Activated T-cell treated with anti-CD3 and anti-CD28 coated beads for 4 hours (primary cell): ENCODE results near the gene ADAMTS12.
"Not testable (repeated sequence)": the region's sequence is repeated elsewhere in the genome, so short reads cannot be mapped to it uniquely, and the experiment has no call there.

Experiments used
- DNase-seq: peaks from one replicate; pipeline ENCODE4 v3.0.0-alpha.2; 2020

ADAMTS12 gene, protein sequence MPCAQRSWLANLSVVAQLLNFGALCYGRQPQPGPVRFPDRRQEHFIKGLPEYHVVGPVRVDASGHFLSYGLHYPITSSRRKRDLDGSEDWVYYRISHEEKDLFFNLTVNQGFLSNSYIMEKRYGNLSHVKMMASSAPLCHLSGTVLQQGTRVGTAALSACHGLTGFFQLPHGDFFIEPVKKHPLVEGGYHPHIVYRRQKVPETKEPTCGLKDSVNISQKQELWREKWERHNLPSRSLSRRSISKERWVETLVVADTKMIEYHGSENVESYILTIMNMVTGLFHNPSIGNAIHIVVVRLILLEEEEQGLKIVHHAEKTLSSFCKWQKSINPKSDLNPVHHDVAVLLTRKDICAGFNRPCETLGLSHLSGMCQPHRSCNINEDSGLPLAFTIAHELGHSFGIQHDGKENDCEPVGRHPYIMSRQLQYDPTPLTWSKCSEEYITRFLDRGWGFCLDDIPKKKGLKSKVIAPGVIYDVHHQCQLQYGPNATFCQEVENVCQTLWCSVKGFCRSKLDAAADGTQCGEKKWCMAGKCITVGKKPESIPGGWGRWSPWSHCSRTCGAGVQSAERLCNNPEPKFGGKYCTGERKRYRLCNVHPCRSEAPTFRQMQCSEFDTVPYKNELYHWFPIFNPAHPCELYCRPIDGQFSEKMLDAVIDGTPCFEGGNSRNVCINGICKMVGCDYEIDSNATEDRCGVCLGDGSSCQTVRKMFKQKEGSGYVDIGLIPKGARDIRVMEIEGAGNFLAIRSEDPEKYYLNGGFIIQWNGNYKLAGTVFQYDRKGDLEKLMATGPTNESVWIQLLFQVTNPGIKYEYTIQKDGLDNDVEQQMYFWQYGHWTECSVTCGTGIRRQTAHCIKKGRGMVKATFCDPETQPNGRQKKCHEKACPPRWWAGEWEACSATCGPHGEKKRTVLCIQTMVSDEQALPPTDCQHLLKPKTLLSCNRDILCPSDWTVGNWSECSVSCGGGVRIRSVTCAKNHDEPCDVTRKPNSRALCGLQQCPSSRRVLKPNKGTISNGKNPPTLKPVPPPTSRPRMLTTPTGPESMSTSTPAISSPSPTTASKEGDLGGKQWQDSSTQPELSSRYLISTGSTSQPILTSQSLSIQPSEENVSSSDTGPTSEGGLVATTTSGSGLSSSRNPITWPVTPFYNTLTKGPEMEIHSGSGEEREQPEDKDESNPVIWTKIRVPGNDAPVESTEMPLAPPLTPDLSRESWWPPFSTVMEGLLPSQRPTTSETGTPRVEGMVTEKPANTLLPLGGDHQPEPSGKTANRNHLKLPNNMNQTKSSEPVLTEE (N-terminal part only)

DNA sequence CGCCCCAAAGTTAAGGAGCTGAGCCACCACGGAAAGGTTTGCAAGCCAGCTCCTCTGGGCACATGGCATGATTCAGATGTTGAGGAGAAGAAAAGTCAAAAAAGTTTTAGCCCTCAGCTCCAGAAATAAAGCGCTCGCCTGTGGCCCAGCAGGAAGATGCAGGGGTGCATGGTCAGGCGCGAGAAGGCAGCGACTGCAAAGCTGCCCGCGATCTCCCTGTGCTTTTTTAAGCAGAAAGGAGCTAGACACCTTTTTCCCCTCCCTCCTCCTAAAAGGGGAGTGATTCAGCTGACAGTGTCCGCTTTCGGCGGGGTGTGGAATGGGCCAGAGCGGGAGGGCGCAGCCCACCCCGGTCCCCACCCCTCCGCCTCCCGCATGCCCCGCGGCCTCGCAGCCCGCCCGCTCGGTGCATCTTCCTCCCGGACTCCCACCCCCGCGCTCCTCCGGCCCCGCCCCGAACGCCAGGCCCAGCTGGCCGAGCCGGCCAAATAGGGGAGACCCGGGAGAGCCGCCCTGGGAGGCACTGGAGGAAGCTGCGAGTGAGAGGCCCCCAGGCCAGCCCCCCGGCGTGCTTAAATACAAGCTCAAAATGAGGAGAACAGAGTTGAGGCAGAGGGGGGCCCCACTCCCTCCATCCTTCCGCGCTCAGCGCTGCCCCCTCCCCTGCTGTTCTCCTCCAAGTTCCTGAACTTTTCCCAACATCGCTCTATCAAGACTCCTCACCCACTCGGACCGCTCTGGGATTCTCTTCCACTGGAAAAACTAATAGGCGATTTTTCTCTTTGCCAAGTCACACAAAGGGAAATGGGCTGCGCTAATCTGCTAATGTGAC is at the start of gene ADAMTS12:
ADAMTS12 (minus strand) TSS at position 203 of the 832 bp plus-strand sequence; CDS start at position 69, 134 bp downstream.
- no peak for DNase-seq

DNA sequence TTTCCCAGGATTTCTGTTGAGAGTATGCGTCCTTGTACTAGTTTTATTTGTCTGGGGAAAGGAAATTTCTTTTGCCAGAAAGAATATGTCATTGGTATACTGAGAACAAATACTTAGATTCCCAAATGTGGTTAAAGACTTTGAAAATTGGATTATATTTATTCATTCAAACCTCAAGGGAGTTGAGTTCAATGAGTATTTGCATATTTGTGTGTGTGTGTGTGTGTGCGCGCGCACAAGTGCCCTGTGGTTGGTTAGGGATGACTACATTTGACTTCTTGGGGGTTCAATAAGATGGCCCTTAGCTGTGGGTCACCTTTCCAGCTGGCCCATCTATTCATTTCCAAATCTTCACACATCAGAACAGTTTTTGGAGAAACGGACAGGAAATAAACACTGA is 49.3 kb upstream of the ADAMTS12 start:
- DNase-seq = no peak

DNA sequence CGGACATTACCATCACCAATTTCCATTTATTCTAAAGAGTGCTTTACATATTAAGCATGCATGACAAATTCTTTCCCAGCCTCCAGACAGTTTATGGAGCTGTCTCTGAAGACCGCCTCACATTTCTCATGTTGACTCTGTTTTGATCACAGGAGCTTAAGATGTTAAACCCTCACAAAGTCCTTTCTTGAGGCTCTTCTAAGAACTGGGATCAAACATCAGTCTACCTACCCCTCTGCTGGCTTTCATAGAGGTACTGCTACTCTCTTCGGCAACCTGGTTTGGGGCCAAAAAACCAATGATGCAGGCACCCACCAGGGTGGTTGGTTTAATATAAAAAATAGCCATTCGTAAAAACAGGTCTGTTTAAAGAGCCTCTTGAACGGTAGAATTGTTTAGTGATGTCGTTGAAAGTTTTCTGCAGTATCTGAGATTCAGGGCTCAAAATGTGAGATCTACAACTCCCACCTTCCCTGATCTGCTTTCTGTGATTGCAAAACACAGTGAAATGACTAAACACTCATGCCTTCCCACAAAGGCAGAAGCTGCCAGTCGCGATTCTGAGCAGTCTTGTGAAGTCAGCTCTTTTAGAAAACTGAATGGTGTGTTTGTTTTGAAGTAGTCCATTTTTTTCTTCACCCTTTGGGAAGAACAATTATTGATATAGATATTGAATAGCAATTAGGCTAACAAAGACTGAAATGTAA is 47.9 kb upstream of the ADAMTS12 start:
- no peak for DNase-seq

DNA sequence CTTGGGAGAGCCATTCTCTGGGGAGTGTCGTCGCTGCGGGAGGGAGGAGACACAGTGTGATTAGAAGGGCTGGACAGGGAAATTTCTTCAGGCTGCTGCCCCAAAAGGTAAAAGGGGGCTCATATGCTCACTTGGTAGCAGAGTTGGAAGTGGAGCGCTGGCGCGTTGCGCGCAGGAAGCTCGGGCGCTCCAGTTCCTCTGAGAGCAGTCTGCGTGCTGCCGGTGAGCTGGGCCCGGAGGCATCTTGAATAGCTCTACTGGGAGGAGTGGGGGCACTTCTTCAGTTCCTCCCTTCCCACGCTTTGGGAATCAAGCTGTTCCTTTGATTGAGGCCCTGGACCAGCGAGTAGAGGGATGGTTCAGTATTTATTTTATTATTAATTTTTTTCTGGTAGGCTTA is 47.1 kb upstream of the ADAMTS12 start:
- DNase-seq = no peak

DNA sequence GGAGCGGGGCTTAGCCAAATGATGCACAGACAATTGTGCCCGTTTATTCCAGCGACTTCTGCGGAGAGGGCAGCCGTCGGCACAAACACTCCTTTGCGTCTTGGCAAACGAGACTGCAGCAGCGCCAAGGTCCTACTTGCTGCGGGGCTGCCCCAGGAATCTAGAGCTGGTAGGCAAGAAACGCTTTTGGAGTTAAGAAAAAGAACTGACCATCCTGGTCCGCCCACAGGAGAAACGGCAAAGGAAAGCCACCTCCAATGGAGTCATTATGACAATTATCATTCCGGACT is 46.7 kb upstream of the ADAMTS12 start:
- DNase-seq = no peak

DNA sequence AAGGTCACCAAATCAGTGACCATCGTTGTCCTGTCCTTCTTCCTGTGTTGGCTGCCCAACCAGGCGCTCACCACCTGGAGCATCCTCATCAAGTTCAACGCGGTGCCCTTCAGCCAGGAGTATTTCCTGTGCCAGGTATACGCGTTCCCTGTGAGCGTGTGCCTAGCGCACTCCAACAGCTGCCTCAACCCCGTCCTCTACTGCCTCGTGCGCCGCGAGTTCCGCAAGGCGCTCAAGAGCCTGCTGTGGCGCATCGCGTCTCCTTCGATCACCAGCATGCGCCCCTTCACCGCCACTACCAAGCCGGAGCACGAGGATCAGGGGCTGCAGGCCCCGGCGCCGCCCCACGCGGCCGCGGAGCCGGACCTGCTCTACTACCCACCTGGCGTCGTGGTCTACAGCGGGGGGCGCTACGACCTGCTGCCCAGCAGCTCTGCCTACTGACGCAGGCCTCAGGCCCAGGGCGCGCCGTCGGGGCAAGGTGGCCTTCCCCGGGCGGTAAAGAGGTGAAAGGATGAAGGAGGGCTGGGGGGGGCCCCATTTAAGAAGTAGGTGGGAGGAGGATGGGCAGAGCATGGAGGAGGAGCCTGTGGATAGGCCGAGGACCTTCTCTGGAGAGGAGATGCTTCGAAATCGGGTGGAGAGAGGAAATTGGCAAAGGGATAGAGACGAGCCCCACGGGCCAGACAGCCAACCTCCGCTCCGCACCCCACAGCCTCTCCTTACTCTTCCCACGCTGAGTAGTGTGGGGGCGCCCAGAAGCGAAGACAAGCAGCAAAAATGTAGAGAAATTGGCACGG is 46.1 kb upstream of the ADAMTS12 start:
- DNase-seq = no peak

DNA sequence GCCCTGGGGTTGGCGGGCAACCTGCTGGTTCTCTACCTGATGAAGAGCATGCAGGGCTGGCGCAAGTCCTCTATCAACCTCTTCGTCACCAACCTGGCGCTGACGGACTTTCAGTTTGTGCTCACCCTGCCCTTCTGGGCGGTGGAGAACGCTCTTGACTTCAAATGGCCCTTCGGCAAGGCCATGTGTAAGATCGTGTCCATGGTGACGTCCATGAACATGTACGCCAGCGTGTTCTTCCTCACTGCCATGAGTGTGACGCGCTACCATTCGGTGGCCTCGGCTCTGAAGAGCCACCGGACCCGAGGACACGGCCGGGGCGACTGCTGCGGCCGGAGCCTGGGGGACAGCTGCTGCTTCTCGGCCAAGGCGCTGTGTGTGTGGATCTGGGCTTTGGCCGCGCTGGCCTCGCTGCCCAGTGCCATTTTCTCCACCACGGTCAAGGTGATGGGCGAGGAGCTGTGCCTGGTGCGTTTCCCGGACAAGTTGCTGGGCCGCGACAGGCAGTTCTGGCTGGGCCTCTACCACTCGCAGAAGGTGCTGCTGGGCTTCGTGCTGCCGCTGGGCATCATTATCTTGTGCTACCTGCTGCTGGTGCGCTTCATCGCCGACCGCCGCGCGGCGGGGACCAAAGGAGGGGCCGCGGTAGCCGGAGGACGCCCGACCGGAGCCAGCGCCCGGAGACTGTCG is 45.4 kb upstream of the ADAMTS12 start:
- no peak for DNase-seq

DNA sequence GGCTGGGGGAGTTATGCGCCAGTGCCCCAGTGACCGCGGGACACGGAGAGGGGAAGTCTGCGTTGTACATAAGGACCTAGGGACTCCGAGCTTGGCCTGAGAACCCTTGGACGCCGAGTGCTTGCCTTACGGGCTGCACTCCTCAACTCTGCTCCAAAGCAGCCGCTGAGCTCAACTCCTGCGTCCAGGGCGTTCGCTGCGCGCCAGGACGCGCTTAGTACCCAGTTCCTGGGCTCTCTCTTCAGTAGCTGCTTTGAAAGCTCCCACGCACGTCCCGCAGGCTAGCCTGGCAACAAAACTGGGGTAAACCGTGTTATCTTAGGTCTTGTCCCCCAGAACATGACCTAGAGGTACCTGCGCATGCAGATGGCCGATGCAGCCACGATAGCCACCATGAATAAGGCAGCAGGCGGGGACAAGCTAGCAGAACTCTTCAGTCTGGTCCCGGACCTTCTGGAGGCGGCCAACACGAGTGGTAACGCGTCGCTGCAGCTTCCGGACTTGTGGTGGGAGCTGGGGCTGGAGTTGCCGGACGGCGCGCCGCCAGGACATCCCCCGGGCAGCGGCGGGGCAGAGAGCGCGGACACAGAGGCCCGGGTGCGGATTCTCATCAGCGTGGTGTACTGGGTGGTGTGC is 44.7 kb upstream of the ADAMTS12 start, which contains the start of gene RXFP3:
RXFP3 (plus strand) TSS at position 6 of the 636 bp plus-strand sequence; CDS start at position 361, 355 bp downstream.
- no peak for DNase-seq

DNA sequence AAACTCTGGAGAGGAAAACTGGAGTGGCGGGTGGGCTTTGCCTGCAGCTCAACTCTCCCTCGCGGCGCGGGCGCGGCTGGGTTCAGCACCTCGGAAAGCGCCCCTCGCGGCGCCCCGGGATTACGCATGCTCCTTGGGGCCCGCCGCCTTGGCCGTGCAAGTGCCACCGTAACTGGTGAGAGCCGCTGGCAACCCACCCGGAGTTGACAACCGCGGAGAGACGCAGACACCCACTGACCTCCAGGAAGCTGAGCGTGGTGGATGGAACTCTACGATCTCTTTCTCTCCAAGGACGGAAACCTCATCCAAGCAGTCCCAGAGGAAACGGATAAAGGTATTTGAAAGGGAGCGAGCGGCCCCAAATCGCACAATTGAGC is 44.2 kb upstream of the ADAMTS12 start:
- DNase-seq = peak; percentile 0

DNA sequence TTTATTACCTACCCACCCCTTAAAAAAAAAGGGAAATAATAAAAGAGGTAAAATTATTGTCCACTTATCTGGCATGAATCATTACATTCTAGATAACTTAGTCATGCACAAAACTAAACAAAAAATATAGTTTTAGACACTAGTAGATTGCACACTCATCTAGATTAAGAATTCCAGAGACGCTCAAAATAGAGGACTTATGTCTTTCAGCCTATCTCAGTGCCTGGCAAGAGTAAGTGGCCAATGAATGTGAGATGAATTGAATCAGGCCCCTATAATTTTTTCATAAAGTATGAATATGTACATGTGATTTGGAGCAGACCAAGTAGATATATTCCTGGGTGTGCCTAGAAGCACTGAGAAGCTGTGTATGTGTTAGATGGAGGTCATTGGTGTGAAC is 42.4 kb upstream of the ADAMTS12 start:
- DNase-seq = no peak

DNA sequence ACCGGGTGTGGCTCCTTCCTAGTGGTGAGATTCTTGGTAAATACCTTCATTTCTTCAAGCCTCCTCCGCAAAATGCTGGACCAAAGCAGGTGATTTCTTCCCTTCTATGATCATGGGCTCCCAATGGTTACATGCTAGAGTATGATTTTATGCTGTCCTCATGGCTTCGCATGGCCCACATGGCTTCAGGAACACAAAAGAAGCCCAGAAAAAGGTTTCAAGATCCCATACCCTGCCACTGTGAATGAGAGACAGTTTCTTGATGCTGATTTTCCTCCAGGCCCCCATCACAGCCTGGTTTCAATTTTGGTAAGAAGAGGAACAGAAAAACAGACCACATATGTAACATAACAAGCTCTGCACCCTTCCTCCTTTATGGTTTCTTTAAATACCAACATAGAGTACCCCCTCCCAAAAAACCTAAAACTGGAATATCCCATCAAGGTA is 42.0 kb upstream of the ADAMTS12 start:
- no peak for DNase-seq

DNA sequence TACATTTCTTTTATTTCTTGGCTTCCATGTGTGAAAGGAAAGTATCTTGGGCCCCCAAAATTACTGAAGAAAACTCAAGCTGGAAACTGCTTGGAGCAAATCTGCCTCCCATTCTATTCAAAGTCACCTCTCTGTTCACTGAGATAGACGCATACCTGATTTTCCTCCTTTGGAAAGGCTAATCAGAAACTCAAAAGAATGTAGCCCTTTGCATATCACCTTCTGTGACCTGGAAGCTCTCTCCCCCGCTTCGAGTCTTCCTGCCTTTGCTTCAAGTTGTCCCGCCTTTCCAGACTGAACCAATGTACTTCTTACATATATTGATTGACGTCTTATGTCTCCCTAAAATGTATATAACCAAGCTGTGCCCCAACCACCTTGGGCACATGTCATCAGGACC is 39.3 kb upstream of the ADAMTS12 start:
- DNase-seq = no peak

DNA sequence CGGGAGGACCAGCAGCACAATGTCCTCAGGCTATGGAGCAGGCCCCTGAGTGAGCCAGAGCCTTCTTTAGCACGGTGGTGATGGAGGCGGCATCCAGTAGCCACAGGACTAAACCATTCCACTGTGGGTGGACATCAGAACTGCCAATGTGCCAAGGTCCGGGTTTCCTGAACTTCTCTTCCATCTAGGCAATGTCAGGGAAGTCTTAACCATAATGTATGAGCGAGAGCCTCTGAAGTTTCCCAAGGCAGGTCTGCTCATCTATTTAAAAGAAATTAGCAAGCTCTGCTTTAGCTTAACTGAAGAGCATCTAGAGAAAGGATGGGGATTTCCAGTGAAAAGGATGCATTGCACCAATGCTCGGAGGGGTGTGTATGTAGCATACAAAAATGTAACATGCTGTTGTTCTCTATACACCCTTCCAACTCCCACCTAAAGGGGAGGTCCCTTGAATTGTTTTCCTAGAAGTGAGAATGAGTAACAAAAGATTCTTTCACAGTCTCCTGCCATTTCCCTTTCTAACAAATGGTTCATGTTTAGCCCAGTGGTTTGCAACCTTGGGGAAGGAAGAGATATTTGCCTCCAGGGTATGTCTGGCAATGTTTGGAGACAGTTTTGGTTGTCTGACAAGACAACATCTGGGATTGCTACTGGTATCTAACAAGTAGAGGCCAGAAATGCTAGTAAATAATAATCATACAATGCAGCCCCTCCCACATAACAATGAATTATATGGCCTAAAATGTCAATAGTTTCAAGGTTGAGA is 38.3 kb upstream of the ADAMTS12 start:
- DNase-seq = no peak

DNA sequence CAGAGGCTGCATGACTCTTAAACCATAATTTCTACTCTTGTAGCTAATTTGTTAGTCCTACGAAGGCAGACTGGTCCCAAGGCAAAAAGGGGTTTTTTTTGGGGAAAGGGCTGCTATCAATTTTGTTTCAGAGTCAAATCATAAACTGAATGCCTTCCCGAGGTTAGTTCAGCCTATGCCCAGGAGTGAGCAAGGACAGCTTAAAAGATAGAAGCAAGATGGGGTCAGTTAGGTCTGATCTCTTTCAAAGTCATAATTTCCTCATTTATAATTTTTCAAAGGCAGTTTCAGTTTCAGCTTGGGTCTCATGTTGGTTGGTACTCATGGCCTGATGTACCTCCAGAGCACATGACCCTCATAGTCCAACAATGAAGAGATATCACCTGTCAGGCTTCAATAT is 36.5 kb upstream of the ADAMTS12 start:
- no peak for DNase-seq

DNA sequence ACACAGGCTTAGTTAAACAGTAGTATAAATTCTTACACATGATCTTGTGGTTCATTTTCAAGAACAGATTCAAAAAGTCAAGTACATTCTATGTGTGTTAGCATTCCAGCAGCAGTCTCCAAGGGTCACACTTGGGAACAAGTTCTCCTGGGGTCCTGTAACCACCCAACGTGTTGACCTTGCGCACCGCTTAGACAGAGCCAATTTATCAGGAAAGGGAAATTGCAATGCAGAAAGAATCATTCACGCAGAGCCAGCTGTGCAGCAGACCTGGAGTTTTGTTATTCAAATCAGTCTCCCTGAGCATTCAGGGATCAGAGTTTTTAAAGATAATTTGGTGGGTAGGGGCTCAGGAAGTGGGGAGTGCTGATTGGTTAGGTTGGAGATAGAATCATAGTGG is 35.9 kb upstream of the ADAMTS12 start:
- no peak for DNase-seq

DNA sequence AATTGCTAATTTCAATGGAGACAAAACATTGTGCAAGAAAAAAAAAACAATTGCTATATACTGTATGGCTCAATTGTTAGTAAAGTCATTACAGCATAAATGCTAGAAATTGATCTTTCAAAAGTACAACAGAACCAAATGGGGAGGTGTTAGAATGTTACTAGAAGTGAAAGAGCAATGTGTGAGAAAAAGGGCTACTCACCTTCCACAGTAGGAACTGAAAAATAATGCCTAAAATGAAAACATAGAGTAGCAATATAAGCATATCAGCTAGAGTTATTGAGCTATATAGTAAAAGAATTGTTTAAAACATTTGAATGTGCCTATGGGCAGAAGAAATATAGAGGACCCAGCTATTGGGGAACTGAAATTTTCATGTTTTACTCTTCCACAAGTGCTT is 33.5 kb upstream of the ADAMTS12 start:
- DNase-seq = no peak

DNA sequence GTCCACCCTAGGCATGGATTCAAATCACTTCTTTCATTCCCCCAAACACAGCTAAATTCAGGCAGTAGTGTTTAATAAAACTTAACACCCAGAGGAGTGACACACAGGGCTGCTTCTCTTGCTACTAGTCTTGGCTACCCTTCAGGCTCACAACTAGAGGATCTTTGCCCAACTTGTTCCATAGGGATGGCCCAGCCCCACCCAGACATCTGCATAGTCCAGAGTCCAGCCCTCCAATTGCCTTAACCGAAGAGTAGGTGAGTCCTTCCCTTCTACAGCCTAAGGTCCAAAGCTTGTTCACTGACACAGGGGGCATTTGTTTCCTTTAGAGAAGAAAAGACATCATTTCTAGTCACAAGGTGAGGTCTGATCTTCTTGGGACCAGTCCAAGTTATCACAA is 29.2 kb upstream of the ADAMTS12 start:
- DNase-seq = no peak

DNA sequence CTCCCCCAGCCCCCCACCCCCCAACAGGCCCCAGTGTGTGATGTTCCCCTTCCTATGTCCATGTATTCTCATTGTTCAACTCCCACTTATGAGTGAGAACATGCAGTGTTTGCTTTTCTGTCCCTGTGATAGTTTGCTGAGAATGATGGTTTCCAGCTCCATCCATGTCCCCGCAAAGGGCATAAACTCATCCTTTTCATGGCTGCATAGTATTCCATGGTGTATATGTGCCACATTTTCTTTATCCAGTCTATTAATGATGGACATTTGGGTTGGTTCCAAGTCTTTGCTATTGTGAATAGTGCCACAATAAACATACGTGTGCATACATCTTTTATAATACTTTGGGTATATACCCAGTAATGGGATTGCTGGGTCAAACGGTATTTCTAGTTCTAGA is 23.1 kb upstream of the ADAMTS12 start:
- DNase-seq = not testable (repeated sequence)

DNA sequence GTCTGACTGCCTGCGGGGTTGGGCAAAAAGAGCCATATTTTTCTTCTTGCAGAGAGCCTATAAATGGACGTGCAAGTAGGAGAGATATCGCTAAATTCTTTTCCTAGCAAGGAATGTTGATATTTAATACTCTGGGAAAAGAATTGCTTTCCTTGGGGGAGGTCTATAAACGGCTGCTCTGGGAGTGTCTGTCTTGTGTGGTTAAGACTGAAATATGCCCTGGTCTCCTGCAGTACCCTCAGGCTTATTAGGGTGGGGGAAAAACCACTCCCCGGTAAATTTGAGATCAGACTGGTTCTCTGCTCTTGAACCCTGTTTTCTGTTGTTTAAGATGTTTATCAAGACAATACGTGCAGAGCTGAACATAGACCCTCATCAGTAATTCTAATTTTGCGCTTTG is 14.5 kb upstream of the ADAMTS12 start:
- not testable (repeated sequence) for DNase-seq
